ENCODE data around the gene PFDN2. TPM values are rescaled to one million over a fixed set of nuclear protein-coding genes. Genes with fewer than 3 reads are reported as not detected.

PFDN2 gene
- total and polyA plus RNA-seq, 2 experiments from 2014 or later, result 45.6 to 352 TPM

GRCh38 chr1:161082483-161082882 lies 35.4 kb downstream of the PFDN2 start (continued):
- TF ChIP-seq, protein P1, sequence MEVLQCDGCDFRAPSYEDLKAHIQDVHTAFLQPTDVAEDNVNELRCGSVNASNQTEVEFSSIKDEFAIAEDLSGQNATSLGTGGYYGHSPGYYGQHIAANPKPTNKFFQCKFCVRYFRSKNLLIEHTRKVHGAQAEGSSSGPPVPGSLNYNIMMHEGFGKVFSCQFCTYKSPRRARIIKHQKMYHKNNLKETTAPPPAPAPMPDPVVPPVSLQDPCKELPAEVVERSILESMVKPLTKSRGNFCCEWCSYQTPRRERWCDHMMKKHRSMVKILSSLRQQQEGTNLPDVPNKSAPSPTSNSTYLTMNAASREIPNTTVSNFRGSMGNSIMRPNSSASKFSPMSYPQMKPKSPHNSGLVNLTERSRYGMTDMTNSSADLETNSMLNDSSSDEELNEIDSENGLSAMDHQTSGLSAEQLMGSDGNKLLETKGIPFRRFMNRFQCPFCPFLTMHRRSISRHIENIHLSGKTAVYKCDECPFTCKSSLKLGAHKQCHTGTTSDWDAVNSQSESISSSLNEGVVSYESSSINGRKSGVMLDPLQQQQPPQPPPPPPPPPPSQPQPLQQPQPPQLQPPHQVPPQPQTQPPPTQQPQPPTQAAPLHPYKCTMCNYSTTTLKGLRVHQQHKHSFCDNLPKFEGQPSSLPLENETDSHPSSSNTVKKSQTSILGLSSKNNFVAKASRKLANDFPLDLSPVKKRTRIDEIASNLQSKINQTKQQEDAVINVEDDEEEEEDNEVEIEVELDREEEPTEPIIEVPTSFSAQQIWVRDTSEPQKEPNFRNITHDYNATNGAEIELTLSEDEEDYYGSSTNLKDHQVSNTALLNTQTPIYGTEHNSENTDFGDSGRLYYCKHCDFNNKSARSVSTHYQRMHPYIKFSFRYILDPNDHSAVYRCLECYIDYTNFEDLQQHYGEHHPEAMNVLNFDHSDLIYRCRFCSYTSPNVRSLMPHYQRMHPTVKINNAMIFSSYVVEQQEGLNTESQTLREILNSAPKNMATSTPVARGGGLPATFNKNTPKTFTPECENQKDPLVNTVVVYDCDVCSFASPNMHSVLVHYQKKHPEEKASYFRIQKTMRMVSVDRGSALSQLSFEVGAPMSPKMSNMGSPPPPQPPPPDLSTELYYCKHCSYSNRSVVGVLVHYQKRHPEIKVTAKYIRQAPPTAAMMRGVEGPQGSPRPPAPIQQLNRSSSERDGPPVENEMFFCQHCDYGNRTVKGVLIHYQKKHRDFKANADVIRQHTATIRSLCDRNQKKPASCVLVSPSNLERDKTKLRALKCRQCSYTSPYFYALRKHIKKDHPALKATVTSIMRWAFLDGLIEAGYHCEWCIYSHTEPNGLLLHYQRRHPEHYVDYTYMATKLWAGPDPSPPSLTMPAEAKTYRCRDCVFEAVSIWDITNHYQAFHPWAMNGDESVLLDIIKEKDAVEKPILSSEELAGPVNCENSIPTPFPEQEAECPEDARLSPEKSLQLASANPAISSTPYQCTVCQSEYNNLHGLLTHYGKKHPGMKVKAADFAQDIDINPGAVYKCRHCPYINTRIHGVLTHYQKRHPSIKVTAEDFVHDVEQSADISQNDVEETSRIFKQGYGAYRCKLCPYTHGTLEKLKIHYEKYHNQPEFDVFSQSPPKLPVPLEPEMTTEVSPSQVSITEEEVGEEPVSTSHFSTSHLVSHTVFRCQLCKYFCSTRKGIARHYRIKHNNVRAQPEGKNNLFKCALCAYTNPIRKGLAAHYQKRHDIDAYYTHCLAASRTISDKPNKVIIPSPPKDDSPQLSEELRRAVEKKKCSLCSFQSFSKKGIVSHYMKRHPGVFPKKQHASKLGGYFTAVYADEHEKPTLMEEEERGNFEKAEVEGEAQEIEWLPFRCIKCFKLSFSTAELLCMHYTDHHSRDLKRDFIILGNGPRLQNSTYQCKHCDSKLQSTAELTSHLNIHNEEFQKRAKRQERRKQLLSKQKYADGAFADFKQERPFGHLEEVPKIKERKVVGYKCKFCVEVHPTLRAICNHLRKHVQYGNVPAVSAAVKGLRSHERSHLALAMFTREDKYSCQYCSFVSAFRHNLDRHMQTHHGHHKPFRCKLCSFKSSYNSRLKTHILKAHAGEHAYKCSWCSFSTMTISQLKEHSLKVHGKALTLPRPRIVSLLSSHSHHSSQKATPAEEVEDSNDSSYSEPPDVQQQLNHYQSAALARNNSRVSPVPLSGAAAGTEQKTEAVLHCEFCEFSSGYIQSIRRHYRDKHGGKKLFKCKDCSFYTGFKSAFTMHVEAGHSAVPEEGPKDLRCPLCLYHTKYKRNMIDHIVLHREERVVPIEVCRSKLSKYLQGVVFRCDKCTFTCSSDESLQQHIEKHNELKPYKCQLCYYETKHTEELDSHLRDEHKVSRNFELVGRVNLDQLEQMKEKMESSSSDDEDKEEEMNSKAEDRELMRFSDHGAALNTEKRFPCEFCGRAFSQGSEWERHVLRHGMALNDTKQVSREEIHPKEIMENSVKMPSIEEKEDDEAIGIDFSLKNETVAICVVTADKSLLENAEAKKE (CRISPR knock-in tag; IDR thresholded peaks at IDR 0.05), result no peak
- TF ChIP-seq NANOG (IDR thresholded peaks at IDR 0.05; ENCODE audit: borderline replicate concordance), result no peak
- TF ChIP-seq POLR2AphosphoS5 (IDR thresholded peaks at IDR 0.05; ENCODE audit: low read depth), result no peak
- TF ChIP-seq ZNF331 (CRISPR knock-in tag; IDR thresholded peaks at IDR 0.05; ENCODE audit: low read depth), result no peak
- TF ChIP-seq, protein P2, sequence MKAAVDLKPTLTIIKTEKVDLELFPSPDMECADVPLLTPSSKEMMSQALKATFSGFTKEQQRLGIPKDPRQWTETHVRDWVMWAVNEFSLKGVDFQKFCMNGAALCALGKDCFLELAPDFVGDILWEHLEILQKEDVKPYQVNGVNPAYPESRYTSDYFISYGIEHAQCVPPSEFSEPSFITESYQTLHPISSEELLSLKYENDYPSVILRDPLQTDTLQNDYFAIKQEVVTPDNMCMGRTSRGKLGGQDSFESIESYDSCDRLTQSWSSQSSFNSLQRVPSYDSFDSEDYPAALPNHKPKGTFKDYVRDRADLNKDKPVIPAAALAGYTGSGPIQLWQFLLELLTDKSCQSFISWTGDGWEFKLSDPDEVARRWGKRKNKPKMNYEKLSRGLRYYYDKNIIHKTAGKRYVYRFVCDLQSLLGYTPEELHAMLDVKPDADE (IDR thresholded peaks at IDR 0.05), result no peak
- TF ChIP-seq JUNB (IDR thresholded peaks at IDR 0.05; ENCODE audit: unreplicated experiment), result no peak
- TF ChIP-seq STAT1 (IDR thresholded peaks at IDR 0.05; ENCODE audit: unreplicated experiment), result no peak
- TF ChIP-seq ZNF114 (CRISPR knock-in tag; IDR thresholded peaks at IDR 0.05), result no peak
- TF ChIP-seq EZH2 (IDR thresholded peaks at IDR 0.05; ENCODE audit: low read depth, unreplicated experiment), result no peak
- no peak for TF ChIP-seq CREB1 (CRISPR knock-in tag; IDR thresholded peaks at IDR 0.05; ENCODE audit: low read depth)
- no peak for TF ChIP-seq CTCF (conservative IDR thresholded peaks at IDR 0.05; ENCODE audit: low read depth in 2 of 2)
